Measurements from ENCODE around the gene KCNN4.
A peak's percentile ranks its signal among the peaks of the same experiment; 100 is the strongest.

Gene KCNN4

GRCh38 chr19:43755256-43755801, 25.4 kb downstream of the KCNN4 start:
- peak overlapping the region; percentile 85 for H2AFZ ChIP-seq (ENCODE audit: low read depth)
- no peak for TF ChIP-seq CTCF (conservative IDR thresholded peaks at IDR 0.05; ENCODE audit: low read depth, low read length)
- H3K4me3 ChIP-seq (IDR thresholded peaks at IDR 0.05; ENCODE audit: insufficient read depth, low read depth, low read length): peak overlapping the region; percentile 36
- peak overlapping the region; percentile 77 for H3K4me2 ChIP-seq
- peak overlapping the region; percentile 99 for H3K27ac ChIP-seq
- H3K36me3 ChIP-seq (ENCODE audit: insufficient read depth): peaks cover 3% of the 10 kb centered on the region; the same call in 1 of the 2 replicates
- H3K79me2 ChIP-seq (ENCODE audit: insufficient read depth, low read depth): peaks cover 17% of the 10 kb centered on the region; the same call in 1 of the 2 replicates
- no peaks in the 10 kb centered on the region for H4K20me1 ChIP-seq (ENCODE audit: insufficient read depth)
- H3K9ac ChIP-seq: peak overlapping the region; percentile 99
- peaks cover 12% of the 10 kb centered on the region for H3K4me1 ChIP-seq (ENCODE audit: low read depth, poor library complexity, severe bottlenecking)
- no peaks in the 10 kb centered on the region for H3K27me3 ChIP-seq (ENCODE audit: insufficient read depth, low read depth)

- Histone ChIP-seq H2AFZ (ENCODE audit: low read depth) (peak within 1 kb of the TSS; percentile 85), H3K4me3 (IDR thresholded peaks at IDR 0.05; ENCODE audit: insufficient read depth, low read depth, low read length) (peak within 1 kb of the TSS; percentile 36), H3K4me2 (peak within 1 kb of the TSS; percentile 77), H3K4me1 (ENCODE audit: low read depth, poor library complexity, severe bottlenecking) (peaks cover 12% of the 10 kb centered on the region), H3K27ac (peak within 1 kb of the TSS; percentile 99), H4K20me1 (ENCODE audit: insufficient read depth) (no peaks in the 10 kb centered on the region), H3K36me3 (ENCODE audit: insufficient read depth) (peaks cover 3% of the 10 kb centered on the region; the same call in 1 of the 2 replicates), H3K27me3 (ENCODE audit: insufficient read depth, low read depth) (no peaks in the 10 kb centered on the region), H3K9ac (peak within 1 kb of the TSS; percentile 99), H3K79me2 (ENCODE audit: insufficient read depth, low read depth) (peaks cover 17% of the 10 kb centered on the region; the same call in 1 of the 2 replicates)
- TF ChIP-seq CTCF (conservative IDR thresholded peaks at IDR 0.05; ENCODE audit: low read depth, low read length): no peak
These were observed 26.1 kb downstream of the KCNN4 start, which contains the start of gene SMG9 for GRCh38 chr19:43754503-43755255. Gene SMG9, minus strand, starts transcription at chr19:43754962. Its CDS starts 4,221 bp downstream, at chr19:43750741.

- Histone ChIP-seq H3K4me2 (peak overlapping the region; percentile 65), H3K4me3 (IDR thresholded peaks at IDR 0.05; ENCODE audit: insufficient read depth, low read depth, low read length) (peak overlapping the region; percentile 36), H4K20me1 (ENCODE audit: insufficient read depth) (no peaks in the 10 kb centered on the region), H3K27ac (peak overlapping the region; percentile 99), H3K36me3 (ENCODE audit: insufficient read depth) (peaks cover 3% of the 10 kb centered on the region; the same call in 1 of the 2 replicates), H3K4me1 (ENCODE audit: low read depth, poor library complexity, severe bottlenecking) (peaks cover 12% of the 10 kb centered on the region), H3K9ac (peak overlapping the region; percentile 99), H2AFZ (ENCODE audit: low read depth) (peak overlapping the region; percentile 85), H3K79me2 (ENCODE audit: insufficient read depth, low read depth) (peaks cover 17% of the 10 kb centered on the region; the same call in 1 of the 2 replicates), H3K27me3 (ENCODE audit: insufficient read depth, low read depth) (no peaks in the 10 kb centered on the region)
- no peak for TF ChIP-seq CTCF (conservative IDR thresholded peaks at IDR 0.05; ENCODE audit: low read depth, low read length)
These were observed 26.6 kb downstream of the KCNN4 start for GRCh38 chr19:43754253-43754502.

- peaks cover 12% of the 10 kb centered on the region for H3K4me1 ChIP-seq (ENCODE audit: low read depth, poor library complexity, severe bottlenecking)
- H3K36me3 ChIP-seq (ENCODE audit: insufficient read depth): peaks cover 3% of the 10 kb centered on the region; the same call in 1 of the 2 replicates
- no peak overlapping the region for H3K27ac ChIP-seq
- no peak for TF ChIP-seq CTCF (conservative IDR thresholded peaks at IDR 0.05; ENCODE audit: low read depth, low read length)
- H3K79me2 ChIP-seq (ENCODE audit: insufficient read depth, low read depth): peaks cover 17% of the 10 kb centered on the region; the same call in 1 of the 2 replicates
- H3K4me3 ChIP-seq (IDR thresholded peaks at IDR 0.05; ENCODE audit: insufficient read depth, low read depth, low read length): no peak overlapping the region
- H3K27me3 ChIP-seq (ENCODE audit: insufficient read depth, low read depth): no peaks in the 10 kb centered on the region
- no peaks in the 10 kb centered on the region for H4K20me1 ChIP-seq (ENCODE audit: insufficient read depth)
- no peak overlapping the region for H3K4me2 ChIP-seq
- H3K9ac ChIP-seq: no peak overlapping the region
- H2AFZ ChIP-seq (ENCODE audit: low read depth): no peak overlapping the region
These were observed 28.4 kb downstream of the KCNN4 start for GRCh38 chr19:43752287-43752875.
